WTC11 (cell line): Measurements from ENCODE around the gene SHC2. TPM values are rescaled to one million over a fixed set of nuclear protein-coding genes. Genes with fewer than 3 reads are reported as not detected.

ENCODE experiments used
- ATAC-seq: fragments of 200-7000 bp; cut with Tn5 transposase; 2 replicates; pipeline ENCODE4 v1.10.0; 2021; ENCODE audit warnings: mild to moderate bottlenecking, moderate library complexity
- CTCF ChIA-PET: fragments of 300-600 bp; sonication (Branson Sonifier 250); formaldehyde crosslinking; loops from one replicate; lab custom pipeline; 2021; ENCODE audit warnings: antibody characterized with exemption; lab: Charles Lee
- POLR2A ChIA-PET: fragments of 350-600 bp; sonication (Branson Sonifier 250); formaldehyde crosslinking; loops from one replicate; lab custom pipeline; 2021; ENCODE audit warnings: antibody characterized with exemption; lab: Charles Lee
- DNase-seq: peaks from one replicate; pipeline ENCODE4 v3.0.0; 2021; ENCODE audit warnings: low spot score
- H3K27ac Mint-ChIP-seq: 2 replicates; pipeline ENCODE4 v1.8.0; 2021; ENCODE audit warnings: mixed read lengths
- H3K27me3 Mint-ChIP-seq: 2 replicates; pipeline ENCODE4 v1.8.0; 2021; ENCODE audit warnings: low read depth, mild to moderate bottlenecking, moderate library complexity, mixed read lengths
- H3K36me3 Mint-ChIP-seq: 2 replicates; pipeline ENCODE4 v1.8.0; 2021; ENCODE audit warnings: mixed read lengths
- H3K4me1 Mint-ChIP-seq: 2 replicates; pipeline ENCODE4 v1.8.0; 2022; ENCODE audit warnings: mixed read lengths
- H3K4me3 Mint-ChIP-seq: 2 replicates; pipeline ENCODE4 v1.8.0; 2021; ENCODE audit warnings: mild to moderate bottlenecking, moderate library complexity, mixed read lengths
- H3K9me3 Mint-ChIP-seq: 2 replicates; pipeline ENCODE4 v1.8.0; 2021; ENCODE audit warnings: mixed read lengths
- ATF1 ChIP-seq: sonication (generic); formaldehyde crosslinking; IDR thresholded peaks from 2 replicates; pipeline ENCODE4 v1.8.1; 2023; ENCODE audit warnings: mild to moderate bottlenecking, moderate library complexity, missing genetic modification reagents
- EMX1 ChIP-seq: fragments of 250-450 bp; sonication (Bioruptor Pico); IDR thresholded peaks from 2 replicates; pipeline ENCODE4 v1.8.0; 2021; ENCODE audit warnings: mild to moderate bottlenecking
- MYBL2 ChIP-seq: sonication (generic); formaldehyde crosslinking; IDR thresholded peaks from 2 replicates; pipeline ENCODE4 v1.8.1; 2023; ENCODE audit warnings: mild to moderate bottlenecking, moderate library complexity, missing genetic modification reagents
- TEAD1 ChIP-seq: sonication (generic); formaldehyde crosslinking; IDR thresholded peaks from 2 replicates; pipeline ENCODE4 v1.8.0; 2022; ENCODE audit warnings: mild to moderate bottlenecking, missing genetic modification reagents
- ZNF121 ChIP-seq: sonication (generic); formaldehyde crosslinking; IDR thresholded peaks from 2 replicates; pipeline ENCODE4 v1.8.0; 2023; ENCODE audit warnings: missing genetic modification reagents
- ZNF138 ChIP-seq: sonication (generic); formaldehyde crosslinking; conservative IDR thresholded peaks from 2 replicates; pipeline ENCODE4 v1.8.1; 2022; ENCODE audit warnings: mild to moderate bottlenecking, moderate library complexity, missing genetic modification reagents
- ZNF219 ChIP-seq: sonication (generic); formaldehyde crosslinking; IDR thresholded peaks from 2 replicates; pipeline ENCODE4 v1.8.0; 2023; ENCODE audit warnings: missing genetic modification reagents, mild to moderate bottlenecking, borderline replicate concordance
- ZNF263 ChIP-seq: sonication (generic); formaldehyde crosslinking; IDR thresholded peaks from 2 replicates; pipeline ENCODE4 v1.8.1; 2022; ENCODE audit warnings: low read depth, mild to moderate bottlenecking, moderate library complexity, missing genetic modification reagents
- ZNF416 ChIP-seq: fragments of 250-450 bp; sonication (Bioruptor Pico); IDR thresholded peaks from 2 replicates; pipeline ENCODE4 v1.9.0; 2021; ENCODE audit warnings: mild to moderate bottlenecking, inconsistent platforms
- total RNA-seq: library from RNA; stranded (reverse); gene quantifications from 3 replicates; pipeline ENCODE4 v1.2.3, GENCODE V29; 2021
- TF ChIP-seq, protein P1 (sequence below): sonication (generic); formaldehyde crosslinking; IDR thresholded peaks from 2 replicates; pipeline ENCODE4 v1.8.0; 2023; ENCODE audit warnings: mild to moderate bottlenecking, missing genetic modification reagents
- TF ChIP-seq, protein P2 (sequence below): sonication (generic); formaldehyde crosslinking; IDR thresholded peaks from 2 replicates; pipeline ENCODE4 v1.8.1; 2023; ENCODE audit warnings: mild to moderate bottlenecking, missing genetic modification reagents, borderline replicate concordance
- TF ChIP-seq, protein P3 (sequence below): sonication (generic); formaldehyde crosslinking; IDR thresholded peaks from 2 replicates; pipeline ENCODE4 v1.8.0; 2022; ENCODE audit warnings: mild to moderate bottlenecking, missing genetic modification reagents
- TF ChIP-seq, protein P4 (sequence below): sonication (generic); formaldehyde crosslinking; IDR thresholded peaks from 2 replicates; pipeline ENCODE4 v1.8.1; 2023; ENCODE audit warnings: mild to moderate bottlenecking, missing genetic modification reagents, moderate library complexity
- TF ChIP-seq, protein P5 (sequence below): fragments of 200-600 bp; IDR thresholded peaks from 2 replicates; pipeline ENCODE4 v1.8.0; 2022; ENCODE audit warnings: antibody characterized with exemption

The SHC2 gene
- total RNA-seq, 1 experiment from 2014 or later = 8.4 TPM

DNA sequence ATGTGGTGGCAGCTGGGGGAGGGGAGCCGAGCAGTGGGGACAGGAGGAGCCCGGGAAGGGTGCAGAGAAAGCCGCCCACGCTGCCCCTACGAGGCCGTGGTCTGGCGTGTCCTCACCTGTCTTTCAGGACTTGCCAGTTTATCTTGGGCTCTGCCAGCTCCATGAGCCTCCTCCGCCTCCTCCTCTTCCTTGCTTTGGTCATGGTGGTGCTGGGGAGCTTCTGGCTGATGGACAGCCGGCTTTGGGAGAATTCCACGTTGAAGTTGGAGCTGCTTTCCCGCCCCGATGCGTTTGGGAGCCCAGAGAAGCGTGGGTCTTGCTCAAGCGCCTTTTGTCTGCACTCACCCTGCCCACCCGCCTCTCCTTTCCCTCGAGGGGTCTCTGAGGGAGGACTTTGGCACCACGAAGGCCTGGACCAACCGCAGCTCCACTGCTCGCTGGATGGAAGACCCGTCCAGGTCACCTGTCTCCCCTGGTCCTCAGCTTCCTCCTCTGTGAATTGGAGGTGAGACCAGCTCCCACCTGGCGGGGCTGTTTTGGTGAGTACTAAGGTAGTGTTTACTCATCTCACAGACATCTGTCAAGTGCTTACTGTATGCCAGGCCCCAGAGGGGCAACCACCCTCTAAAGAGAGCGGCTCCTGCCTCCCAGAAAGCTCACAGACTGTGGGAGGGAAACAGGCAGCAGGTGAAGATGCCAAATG lies 86.5 kb downstream of the SHC2 start (continued):
- TF ChIP-seq, protein P1, sequence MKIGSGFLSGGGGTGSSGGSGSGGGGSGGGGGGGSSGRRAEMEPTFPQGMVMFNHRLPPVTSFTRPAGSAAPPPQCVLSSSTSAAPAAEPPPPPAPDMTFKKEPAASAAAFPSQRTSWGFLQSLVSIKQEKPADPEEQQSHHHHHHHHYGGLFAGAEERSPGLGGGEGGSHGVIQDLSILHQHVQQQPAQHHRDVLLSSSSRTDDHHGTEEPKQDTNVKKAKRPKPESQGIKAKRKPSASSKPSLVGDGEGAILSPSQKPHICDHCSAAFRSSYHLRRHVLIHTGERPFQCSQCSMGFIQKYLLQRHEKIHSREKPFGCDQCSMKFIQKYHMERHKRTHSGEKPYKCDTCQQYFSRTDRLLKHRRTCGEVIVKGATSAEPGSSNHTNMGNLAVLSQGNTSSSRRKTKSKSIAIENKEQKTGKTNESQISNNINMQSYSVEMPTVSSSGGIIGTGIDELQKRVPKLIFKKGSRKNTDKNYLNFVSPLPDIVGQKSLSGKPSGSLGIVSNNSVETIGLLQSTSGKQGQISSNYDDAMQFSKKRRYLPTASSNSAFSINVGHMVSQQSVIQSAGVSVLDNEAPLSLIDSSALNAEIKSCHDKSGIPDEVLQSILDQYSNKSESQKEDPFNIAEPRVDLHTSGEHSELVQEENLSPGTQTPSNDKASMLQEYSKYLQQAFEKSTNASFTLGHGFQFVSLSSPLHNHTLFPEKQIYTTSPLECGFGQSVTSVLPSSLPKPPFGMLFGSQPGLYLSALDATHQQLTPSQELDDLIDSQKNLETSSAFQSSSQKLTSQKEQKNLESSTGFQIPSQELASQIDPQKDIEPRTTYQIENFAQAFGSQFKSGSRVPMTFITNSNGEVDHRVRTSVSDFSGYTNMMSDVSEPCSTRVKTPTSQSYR (CRISPR knock-in tag) = no peak
- TF ChIP-seq, protein P2, sequence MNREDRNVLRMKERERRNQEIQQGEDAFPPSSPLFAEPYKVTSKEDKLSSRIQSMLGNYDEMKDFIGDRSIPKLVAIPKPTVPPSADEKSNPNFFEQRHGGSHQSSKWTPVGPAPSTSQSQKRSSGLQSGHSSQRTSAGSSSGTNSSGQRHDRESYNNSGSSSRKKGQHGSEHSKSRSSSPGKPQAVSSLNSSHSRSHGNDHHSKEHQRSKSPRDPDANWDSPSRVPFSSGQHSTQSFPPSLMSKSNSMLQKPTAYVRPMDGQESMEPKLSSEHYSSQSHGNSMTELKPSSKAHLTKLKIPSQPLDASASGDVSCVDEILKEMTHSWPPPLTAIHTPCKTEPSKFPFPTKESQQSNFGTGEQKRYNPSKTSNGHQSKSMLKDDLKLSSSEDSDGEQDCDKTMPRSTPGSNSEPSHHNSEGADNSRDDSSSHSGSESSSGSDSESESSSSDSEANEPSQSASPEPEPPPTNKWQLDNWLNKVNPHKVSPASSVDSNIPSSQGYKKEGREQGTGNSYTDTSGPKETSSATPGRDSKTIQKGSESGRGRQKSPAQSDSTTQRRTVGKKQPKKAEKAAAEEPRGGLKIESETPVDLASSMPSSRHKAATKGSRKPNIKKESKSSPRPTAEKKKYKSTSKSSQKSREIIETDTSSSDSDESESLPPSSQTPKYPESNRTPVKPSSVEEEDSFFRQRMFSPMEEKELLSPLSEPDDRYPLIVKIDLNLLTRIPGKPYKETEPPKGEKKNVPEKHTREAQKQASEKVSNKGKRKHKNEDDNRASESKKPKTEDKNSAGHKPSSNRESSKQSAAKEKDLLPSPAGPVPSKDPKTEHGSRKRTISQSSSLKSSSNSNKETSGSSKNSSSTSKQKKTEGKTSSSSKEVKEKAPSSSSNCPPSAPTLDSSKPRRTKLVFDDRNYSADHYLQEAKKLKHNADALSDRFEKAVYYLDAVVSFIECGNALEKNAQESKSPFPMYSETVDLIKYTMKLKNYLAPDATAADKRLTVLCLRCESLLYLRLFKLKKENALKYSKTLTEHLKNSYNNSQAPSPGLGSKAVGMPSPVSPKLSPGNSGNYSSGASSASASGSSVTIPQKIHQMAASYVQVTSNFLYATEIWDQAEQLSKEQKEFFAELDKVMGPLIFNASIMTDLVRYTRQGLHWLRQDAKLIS (CRISPR knock-in tag) = no peak
- TF ChIP-seq, protein P3, sequence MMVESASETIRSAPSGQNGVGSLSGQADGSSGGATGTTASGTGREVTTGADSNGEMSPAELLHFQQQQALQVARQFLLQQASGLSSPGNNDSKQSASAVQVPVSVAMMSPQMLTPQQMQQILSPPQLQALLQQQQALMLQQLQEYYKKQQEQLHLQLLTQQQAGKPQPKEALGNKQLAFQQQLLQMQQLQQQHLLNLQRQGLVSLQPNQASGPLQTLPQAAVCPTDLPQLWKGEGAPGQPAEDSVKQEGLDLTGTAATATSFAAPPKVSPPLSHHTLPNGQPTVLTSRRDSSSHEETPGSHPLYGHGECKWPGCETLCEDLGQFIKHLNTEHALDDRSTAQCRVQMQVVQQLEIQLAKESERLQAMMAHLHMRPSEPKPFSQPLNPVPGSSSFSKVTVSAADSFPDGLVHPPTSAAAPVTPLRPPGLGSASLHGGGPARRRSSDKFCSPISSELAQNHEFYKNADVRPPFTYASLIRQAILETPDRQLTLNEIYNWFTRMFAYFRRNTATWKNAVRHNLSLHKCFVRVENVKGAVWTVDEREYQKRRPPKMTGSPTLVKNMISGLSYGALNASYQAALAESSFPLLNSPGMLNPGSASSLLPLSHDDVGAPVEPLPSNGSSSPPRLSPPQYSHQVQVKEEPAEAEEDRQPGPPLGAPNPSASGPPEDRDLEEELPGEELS = no peak
- TF ChIP-seq ZNF263 (CRISPR knock-in tag) = no peak

DNA sequence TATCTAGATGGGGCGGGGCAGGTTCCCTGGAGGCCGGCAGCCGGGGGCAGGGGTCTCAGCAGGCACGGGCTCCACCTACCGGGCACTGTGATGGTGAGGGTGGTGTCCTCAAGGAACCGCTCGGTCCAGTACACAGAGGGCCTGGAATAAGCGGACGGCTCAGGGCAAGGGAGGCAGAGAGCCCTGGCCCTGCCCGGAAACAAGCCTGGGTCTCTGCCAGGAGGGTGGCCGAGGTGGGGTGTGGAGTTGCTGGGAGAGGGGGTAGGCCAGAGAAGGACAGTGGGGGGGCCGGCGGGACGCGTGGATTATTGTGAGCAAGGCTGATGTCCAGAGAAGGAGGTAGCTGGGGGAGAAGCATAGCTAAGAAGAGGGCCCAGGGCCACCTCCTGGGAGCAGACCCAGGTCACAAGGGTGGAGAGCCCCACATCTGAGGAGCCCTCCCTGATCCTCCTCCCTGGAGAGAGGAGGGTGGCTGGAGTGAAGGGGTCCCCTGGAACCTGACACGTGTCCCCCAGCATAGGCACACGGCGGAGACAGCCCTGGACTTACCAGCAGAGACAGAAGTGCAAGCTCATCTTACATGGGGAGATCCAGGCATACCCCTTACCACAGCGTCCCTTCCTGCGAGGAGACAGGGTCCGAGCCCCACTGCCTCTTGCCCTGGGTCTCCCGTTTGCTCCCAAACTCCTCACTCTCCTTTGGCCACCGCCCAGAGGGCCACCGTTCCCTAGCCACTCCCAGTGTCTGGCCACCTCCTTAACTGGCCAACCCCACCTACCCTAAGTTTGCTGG lies 87.2 kb downstream of the SHC2 start:
- no peaks in the 10 kb centered on the region; the same call in 1 of the 2 replicates for H3K4me1 Mint-ChIP-seq
- H3K36me3 Mint-ChIP-seq = no peaks in the 10 kb centered on the region
- ATAC-seq (no peak), DNase-seq (no peak)
- POLR2A ChIA-PET = no interaction called here
- no peaks in the 10 kb centered on the region; the same call in 1 of the 2 replicates for H3K27me3 Mint-ChIP-seq
- TF ChIP-seq, protein P4, sequence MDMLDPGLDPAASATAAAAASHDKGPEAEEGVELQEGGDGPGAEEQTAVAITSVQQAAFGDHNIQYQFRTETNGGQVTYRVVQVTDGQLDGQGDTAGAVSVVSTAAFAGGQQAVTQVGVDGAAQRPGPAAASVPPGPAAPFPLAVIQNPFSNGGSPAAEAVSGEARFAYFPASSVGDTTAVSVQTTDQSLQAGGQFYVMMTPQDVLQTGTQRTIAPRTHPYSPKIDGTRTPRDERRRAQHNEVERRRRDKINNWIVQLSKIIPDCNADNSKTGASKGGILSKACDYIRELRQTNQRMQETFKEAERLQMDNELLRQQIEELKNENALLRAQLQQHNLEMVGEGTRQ (CRISPR knock-in tag) = no peak
- TF ChIP-seq ZNF219 (CRISPR knock-in tag) (no peak), ZNF138 (CRISPR knock-in tag) (no peak), ZNF263 (CRISPR knock-in tag) (no peak), ATF1 (CRISPR knock-in tag) (no peak), ZNF121 (CRISPR knock-in tag) (no peak), TEAD1 (CRISPR knock-in tag) (no peak), ZNF416 (no peak), MYBL2 (no peak), EMX1 (CRISPR knock-in tag) (no peak)
- TF ChIP-seq, protein P5, sequence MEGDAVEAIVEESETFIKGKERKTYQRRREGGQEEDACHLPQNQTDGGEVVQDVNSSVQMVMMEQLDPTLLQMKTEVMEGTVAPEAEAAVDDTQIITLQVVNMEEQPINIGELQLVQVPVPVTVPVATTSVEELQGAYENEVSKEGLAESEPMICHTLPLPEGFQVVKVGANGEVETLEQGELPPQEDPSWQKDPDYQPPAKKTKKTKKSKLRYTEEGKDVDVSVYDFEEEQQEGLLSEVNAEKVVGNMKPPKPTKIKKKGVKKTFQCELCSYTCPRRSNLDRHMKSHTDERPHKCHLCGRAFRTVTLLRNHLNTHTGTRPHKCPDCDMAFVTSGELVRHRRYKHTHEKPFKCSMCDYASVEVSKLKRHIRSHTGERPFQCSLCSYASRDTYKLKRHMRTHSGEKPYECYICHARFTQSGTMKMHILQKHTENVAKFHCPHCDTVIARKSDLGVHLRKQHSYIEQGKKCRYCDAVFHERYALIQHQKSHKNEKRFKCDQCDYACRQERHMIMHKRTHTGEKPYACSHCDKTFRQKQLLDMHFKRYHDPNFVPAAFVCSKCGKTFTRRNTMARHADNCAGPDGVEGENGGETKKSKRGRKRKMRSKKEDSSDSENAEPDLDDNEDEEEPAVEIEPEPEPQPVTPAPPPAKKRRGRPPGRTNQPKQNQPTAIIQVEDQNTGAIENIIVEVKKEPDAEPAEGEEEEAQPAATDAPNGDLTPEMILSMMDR = no peak
- H3K9me3 Mint-ChIP-seq = no peaks in the 10 kb centered on the region
- no peak overlapping the region for H3K27ac Mint-ChIP-seq
- CTCF ChIA-PET = interaction anchor here (0.5 to 1.7 kb wide), 4 partner anchors 10 to 137 kb away, joined by 3 to 5 read pairs (median 4); no protein-coding TSS in a partner anchor
- H3K4me3 Mint-ChIP-seq = no peak overlapping the region
